C4-2B (cell line): Measurements from ENCODE around the gene TBC1D22B.

Source experiments
- ZFX ChIP-seq: fragments of 450-650 bp; IDR thresholded peaks from 2 replicates; pipeline ENCODE4 v1.6.1; 2017
- TF ChIP-seq, protein P1 (sequence below): fragments of 450-650 bp; conservative IDR thresholded peaks from 2 replicates; pipeline ENCODE4 v1.5.1; 2017; ENCODE audit warnings: mild to moderate bottlenecking

DNA sequence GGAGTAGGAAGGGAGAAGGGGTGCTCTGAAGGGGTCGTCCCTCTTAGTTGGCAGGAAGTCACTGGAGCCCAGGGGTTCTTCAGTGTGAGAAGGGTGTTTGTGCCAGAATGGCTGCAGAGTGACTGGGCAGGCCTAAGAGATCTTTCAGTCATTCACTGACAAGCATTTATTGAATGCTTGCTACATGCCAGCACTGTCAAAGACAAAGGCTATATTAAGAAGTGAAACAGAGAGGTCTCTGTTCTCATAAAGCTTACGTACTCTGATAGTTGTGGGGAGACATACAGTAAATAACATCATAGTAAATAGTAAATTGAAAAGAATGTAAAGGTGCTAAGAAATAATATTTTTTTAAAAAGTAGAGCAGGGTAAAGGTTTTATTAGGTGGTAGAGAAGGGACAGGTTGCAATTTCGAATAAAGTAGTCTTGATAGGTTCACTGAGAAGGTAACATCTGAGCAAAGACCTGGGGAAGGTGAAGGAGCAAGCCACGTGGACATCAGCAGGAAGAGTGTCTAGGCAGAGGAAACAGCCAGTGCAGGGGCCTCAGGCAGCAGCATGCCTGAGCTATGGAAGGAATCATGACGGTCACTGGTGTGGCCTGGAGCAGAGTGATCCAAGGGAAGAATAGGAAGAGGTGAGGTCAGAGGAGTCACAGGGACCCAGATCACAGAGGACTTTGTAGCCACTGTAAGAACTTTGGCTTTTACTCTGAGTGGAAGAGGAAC is 59.9 kb downstream of the TBC1D22B start:
- TF ChIP-seq, protein P1, sequence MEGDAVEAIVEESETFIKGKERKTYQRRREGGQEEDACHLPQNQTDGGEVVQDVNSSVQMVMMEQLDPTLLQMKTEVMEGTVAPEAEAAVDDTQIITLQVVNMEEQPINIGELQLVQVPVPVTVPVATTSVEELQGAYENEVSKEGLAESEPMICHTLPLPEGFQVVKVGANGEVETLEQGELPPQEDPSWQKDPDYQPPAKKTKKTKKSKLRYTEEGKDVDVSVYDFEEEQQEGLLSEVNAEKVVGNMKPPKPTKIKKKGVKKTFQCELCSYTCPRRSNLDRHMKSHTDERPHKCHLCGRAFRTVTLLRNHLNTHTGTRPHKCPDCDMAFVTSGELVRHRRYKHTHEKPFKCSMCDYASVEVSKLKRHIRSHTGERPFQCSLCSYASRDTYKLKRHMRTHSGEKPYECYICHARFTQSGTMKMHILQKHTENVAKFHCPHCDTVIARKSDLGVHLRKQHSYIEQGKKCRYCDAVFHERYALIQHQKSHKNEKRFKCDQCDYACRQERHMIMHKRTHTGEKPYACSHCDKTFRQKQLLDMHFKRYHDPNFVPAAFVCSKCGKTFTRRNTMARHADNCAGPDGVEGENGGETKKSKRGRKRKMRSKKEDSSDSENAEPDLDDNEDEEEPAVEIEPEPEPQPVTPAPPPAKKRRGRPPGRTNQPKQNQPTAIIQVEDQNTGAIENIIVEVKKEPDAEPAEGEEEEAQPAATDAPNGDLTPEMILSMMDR, result no peak
- TF ChIP-seq ZFX, result no peak
